ENCODE results near the gene TKTL1.

Gene TKTL1

DNA sequence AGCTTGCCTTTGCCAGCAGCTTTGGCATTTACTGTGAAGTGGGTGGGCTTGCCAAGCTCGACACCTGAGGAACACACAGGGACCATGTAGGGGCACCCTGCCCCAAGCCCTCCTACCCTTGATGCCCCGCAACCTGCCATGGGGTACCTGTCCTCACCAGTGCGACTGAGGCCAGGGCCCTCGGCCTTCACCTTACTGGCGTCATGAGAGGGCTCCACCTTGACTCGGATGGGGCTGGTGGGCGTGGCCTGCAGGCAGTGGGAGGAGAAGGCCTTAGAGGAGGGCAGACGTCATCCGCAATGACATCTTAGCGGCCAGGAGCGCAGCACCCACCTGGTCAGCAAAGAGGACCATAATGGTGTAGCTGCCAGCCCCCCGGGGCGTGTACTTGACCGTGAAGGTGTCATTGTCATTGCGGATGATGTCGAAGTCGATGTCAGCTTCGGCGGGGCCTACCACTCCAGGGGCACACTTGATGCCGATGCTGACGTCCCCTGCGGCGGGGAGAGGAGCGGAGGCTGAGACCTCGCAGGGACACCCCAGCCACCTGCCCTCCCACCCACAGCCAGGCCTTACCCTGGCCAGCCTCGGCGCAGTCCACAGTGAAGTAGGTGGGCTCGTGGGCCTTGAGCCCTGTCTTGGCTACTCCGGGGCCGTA lies 66.6 kb downstream of the TKTL1 start:
- DNase-seq (ENCODE audit: low read depth): no peak

DNA sequence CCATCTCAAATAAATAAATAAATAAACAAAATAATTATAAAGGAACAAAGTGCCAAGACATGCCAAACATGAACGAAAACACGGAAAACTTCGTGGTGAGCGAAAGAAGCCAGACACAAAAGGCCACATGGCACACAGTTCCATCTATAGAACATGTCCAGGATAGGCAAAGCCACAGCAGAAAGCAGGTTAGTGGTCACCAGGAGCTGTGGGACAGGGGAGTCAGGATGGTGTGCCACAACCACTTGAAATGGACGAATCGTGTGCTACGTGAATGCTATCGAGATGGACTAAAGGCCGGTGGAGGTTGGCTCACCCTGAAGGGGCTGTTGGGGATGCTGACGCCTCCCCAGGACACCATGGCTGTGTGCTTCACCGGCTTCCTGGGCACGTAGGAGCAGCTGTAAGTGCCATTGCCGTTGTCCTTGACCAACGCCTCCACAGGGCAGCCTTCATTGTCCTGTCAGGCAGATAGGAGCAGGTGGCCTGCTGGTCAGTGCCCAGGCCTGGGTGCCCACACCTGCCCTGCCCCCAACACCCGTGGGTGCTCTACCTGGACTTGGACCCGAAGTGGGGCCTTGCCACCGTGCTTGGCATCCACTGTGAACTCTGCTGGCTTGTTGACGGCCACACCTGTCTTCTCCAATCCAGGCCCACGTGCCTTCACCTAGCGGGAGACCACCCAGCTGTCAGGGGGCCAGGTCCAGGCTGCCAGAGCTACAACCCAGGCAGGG lies 68.3 kb downstream of the TKTL1 start:
- no peak for DNase-seq (ENCODE audit: low read depth)

DNA sequence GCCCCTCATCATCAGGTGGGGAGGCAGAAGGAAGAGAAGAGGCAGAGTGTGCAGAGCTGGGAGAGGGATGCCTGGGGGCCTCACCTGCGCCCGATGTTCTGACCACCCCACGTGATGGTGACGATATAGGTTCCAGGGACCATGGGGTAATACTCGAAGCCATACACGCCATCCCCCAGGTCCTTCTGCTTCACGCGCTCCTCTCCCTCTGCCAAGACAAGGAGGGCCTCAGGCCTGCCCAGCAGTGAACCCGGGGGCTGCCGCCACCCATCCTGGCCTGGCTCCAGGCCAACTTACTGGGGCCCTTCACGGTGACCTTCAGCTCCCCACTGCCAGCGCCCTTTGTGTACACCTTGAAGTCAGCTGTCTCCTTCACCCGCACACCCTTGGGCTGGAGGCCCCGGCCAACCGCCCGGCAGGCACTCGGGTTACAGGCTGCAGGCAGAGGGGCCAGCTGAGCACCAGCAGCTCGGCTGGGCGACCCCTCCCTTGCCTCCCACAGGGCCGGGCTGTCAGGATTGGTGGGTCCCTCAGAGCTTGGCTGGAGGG lies 69.5 kb downstream of the TKTL1 start:
- DNase-seq (ENCODE audit: low read depth): no peak

DNA sequence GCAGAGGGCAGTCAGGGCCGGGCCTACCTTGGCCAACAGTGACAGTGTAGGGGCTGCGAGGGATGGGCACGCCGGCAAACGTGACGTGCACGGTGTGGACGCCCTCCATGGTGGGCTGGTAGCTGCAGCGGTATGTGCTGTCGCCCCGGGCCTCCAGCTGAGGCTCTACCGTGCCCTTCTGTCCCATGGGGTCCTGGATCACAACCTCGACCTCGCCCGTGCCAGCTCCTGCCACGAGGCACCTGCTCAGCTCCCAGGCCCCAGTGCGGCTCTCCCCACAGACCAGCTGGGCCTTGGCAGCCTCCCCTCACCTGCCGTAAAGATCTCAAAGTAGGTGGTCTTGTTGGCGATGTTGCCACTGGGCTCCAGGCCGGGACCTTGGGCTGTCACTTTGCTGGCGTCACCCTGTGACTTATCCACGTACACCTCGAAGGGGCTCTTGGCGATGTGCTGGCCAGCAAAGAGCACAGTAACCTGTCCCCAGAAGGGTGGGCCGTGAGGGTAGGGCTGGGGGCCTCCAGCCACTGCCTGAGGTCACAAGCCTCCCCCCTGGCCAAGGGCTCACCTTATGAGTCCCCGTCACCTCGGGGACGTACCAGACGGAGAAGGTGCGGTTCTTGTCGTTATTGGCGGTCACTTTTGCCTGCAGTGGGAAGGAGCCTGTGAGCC lies 70.5 kb downstream of the TKTL1 start:
- no peak for DNase-seq (ENCODE audit: low read depth)

DNA sequence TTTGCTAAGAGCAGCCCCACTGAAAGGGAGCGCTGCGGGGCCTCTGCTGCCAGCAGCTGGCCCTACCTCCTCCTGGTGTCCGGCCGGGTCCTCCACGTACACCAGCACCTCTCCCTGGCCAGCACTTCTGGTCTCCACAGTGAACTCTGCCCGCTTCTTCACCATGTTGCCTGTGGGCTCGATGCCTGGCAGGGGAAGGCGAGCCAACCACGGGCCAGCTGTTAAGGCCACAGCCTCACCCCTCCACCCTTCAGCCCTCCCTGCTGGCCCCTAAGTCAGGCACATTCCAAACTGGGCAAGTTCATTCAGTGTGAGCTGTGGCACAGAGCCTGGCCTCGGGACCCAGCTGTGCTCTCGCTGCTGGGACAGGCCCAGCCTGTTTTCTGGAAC lies 71.1 kb downstream of the TKTL1 start:
- no peak for DNase-seq (ENCODE audit: low read depth)

DNA sequence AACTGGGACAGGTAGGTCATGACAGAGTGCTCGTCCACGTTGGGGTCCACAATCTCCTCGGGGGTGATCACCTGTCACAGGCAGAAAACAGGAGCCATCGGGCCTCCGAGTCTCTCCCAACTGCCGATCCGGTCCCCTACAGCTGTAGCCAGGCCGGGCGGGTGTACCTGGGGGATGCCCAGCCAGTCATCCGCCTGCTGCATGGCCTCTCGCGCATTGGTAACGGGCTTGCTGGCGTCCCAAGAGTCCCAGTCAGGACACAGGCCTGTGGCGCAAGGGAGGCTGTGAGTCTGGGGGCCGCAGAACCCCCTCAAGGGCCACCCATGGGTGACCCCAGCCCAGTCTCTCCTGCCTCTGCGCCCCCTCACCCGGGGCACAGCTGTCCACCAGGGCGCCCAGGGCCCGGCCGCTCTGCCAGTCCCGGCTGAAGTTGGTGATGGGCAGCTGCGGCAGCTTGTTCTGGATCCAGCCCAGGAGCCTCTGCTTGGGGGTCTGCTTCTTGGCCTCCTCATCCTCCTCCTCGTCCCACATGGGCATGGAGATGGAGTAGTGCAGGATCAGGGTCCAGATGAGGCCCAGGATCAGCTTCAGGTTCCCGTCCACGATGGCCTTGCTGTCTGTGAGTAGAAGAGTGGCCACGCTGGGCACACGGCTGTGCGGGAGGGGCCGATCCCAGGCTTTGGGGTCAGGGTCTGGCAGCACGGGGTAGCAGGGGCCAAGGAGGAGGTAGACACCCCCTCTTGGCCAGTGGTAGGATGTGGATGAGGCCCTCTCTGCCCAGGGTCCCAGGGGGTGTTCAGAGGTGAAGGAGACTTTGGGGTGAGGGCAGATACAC lies 72.1 kb downstream of the TKTL1 start:
- DNase-seq (ENCODE audit: low read depth): no peak

DNA sequence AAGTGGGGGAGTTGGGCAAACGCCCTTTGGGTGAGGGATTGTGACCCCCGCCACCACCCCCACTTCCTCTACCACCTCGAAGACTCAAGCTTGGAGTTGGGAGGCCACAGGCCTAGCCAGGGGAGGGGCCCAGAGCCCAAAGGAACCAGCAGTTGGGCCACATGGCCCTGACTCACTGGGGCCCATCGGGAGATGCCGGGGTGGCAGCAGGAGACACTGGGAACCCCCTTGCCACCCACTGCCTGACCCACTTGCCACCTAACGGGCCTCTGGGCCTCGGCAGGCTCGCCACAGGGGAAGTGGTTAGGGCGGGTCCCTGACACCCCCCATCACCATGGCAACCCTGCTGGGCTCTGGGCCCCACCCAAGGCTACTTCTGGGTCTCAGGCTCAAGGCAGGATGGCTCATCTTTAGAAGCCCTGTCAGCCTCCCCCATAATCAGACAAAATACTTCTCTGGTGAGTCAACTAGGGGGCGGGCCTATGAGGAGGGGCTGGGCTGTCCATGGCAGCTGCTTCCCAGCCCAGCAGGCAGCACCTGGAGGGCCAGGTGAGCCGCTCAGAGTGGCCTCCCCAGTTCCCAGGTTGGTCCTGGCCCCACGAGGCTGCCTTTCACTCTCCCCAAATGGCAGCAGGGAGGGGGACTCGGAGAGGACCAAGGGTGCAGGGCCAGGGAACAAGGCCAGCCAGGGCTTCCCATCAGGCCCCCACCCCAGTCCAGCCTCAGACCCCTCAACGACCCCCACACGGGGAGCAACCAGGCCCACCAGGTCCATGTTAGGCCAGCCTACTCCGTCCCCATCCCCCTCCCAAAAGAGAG lies 73.2 kb downstream of the TKTL1 start:
- peak; percentile 94 for DNase-seq (ENCODE audit: low read depth)

DNA sequence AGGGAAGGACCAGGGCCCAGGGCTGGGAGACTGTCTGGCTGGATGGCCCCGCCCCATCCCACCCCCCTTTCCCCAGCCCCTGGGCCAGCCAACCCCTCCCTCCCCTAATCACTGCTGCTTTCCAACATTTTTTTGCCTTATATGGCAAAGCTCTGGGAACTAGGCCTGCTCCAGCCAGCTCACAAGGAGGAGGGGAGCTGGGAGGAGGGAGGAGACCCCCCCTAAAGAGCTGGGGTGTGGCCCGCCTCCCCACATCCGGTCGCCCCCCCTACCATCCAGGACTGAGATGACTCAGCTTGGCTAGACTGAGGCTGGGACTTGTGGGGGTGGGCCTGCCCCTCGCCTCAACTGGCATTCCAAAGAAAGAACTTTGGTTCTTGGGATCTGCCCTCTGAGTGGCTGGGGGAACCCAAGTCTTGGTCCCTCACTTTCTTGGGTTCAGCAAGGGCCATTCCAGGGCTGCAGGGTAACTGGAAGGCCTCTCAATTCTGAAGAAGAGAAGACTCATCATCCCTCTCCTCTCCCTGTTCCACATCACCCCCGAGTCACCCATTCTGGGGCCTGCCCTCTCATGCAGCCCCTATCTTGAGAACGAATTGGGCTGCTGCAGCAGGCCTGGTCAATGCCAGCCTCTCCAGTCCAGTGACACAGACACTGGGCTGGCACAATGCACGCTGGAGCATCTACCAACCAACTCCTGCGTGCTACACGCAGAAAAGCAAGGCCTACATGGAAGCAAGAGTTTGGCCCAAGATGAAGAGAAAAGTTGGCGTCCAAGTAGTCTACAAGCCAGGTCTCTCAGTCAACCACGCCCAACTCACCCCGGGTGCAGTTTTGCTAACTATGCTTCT lies 74.1 kb downstream of the TKTL1 start:
- peak; percentile 96 for DNase-seq (ENCODE audit: low read depth)

DNA sequence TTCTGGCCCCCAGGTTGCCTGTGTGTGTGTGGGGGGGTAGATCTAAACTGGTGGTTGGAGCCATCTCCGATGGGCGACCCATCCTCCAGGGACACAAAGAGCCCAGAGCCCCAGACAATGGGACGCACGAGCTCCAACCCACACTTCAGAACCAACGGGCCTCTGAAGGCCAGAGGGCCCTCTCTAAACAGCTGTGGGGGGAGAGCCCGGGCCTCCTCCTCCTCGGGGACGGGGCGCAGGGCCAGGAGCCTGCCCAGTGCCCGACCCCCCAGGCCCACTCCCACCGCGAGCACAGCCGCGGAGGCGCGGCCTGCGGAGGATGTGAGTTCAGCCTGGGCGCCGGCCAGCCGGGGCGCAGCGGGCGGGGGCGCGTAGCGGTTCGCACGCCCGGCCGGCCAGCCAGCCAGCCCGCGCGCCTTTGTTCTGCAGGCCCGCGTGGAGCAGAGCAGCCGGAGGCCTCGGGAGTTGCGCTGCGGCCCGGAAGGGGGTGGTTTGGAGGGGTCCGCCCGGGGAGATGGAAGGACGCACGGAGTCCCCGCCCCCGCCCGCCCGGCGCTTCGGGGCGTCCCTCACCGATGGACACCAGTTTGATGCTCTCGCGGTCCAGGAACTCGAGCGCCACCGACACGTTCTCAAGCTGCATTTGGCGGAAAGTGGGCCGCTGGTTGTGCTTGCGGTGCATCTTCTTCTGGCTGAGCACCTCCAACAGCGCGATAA lies 74.9 kb downstream of the TKTL1 start:
- peak; percentile 22 for DNase-seq (ENCODE audit: low read depth)

DNA sequence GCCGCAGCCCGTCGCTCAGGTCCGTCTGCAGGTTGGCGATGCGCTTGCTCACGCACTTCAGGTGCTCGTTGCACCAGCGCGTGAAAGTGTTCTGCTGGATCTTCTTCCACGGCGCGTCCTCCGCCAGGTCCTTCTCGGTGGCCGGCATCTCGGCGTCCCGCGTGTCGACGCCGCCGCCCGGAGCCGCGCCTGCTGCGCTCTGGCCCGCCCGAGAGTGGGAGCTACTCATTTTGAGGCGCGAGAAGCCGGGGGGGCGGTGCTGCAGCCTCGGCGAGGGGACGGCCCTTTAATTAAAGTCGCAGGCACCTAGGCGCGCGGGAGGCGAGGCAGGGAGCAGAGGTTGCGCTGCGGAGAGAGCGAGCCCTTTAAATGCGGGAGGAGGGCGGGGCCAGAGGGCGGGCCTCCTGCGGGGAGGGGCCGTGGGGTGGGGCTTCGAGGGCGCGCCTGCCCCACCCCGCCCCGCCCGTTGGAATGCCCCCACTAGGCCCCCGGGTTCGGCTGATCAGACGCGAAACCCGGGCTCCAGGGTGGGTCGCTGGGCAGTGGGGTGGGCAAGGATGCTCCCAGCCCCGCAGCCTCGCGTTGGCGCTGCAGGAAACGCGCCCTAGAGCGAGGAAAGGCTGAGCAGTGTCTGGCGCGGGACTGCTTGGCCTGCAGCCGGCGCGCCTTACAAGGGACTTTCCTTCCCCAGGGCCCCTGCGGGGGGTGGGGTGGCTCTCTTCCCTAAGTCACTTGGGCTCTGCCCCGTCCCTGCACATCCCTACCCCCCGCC lies 75.6 kb downstream of the TKTL1 start:
- DNase-seq (ENCODE audit: low read depth): peak; percentile 93

DNA sequence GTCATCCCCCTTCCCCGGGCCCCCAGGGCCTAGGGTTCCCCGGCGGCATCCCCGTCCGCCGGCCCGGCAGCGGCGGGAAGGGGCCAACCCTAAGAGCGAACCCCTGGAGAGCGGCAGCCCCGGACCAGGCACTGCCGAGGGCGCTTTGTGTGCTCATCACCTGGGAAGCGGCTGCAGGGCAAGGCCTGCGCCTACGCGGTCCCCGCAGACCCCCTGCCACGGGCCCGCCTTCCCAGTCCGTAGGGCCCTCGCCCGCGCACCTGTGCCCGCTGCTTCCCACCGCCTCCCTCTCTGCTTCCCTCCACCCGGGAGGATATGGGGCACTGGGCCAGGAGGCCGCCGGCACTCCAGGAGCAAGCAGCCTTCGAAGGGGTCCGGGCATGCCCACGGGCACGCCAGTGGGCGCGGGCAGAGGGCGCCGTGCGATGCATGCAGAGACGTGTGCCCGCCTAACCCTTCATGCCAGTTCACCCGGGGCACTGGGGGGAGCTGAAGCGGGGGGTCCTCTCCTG lies 76.2 kb downstream of the TKTL1 start:
- DNase-seq (ENCODE audit: low read depth): no peak

DNA sequence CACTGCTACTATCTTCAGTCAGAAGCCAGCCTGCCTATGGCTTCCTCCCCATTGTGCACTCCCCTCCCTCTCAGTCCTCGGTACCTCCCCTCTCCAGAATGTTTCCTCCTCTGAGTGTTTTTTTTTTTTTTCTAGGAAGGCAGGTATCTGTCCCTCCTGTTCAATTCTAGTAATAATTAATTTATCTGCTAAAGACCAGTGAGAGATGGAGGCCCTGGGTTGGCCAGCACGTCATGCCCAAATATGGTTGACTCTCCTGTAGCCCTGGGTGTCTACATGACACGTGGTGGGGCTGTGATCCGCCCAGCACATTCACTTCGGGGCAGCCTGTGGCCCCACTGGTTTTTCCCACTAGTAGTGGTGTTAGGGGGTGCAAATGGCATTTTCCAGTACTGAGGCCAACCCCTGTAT lies 77.0 kb downstream of the TKTL1 start:
- no peak for DNase-seq (ENCODE audit: low read depth)

DNA sequence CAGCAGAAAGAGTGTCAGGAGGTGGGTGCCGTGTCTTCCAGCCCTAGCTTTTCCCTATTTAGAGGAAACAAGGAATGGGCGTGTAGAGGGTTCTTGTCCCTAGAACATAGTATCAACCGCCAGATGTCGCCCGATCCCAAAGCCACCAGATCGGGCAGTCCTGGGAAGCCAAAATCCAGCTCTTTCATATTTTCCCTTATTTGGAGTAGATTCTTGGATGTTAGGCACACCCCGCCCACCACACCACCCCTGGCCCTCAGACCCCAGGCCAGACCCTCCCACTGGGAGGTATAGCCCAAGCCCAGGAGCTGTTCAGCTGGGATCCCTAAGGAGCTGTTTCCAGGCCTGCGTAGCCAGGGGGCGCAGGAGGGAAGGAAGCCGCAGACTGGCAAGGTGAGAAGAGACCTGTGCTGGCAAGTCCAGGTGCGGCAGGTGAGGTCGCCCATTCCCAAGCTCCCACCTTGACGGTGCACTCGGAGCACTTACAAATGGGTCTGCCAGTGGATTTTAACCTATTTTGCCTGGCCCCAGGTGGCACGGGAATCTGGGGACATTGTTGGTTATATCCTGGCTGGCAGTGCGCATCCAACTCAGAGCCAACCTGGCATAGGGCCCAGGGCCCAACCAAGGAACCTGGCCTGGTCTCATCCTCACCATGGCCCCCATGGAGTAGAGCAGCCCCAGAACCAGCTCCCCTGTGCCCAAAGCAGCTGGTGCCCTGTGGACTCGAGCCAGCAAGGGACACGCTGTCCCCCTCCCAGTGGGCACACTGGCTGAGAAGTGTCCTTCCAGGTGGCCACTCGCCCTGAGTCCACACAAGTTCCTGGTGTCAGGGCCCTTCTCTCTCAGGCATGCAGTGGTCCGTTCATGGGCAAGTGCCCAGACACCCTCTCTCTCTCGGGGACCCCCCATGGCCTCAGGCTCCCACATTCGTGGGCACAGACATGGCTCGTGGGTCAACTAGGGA lies 78.0 kb downstream of the TKTL1 start:
- peak; percentile 32 for DNase-seq (ENCODE audit: low read depth)

DNA sequence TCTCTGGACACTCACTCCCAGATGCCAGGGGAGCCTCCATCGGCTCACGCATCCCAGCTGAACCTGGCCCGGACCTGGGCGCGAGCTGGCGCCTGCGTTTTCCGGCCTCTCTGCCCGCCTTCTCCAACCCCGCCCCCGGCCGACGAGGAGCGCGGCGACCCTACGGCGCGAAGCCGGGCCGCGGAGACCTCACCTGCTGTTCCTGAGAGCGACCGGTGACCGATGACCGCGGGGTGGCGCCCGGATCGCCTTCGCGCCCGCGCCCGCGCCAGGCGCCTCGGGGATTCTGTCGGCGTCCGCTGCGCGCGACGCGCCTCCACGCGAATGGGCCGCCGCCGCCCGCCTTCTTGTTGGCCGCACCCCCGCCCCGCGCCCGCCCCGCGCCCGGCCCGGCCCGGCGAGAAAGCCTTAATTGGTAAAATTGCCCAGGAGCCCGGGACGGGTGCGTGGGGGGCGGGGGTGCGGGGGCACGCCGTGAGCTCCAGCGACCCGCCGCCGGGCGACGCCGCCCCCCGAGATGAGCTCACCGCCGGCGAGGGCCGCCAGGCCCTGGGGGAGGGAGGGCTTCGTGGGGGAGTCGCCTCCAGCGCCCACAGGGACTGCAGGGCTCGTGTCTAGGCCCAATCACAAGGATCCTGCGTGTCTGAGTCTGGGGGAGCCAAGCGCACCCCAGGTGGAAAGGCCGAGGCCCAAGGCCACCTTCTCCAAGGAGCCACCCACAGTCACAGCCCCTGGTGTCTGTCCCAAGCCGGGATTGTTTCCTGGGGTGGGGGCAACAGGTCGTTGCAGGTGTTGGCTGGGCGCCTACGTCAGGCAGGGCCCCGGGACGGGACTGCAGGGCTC lies 78.9 kb downstream of the TKTL1 start, which contains the start of gene FLNA:
TSS of gene FLNA (minus strand) at position 322 of the 843 bp plus-strand sequence. CDS start 3,389 bp downstream, outside the sequence.
- no peak for DNase-seq (ENCODE audit: low read depth)

DNA sequence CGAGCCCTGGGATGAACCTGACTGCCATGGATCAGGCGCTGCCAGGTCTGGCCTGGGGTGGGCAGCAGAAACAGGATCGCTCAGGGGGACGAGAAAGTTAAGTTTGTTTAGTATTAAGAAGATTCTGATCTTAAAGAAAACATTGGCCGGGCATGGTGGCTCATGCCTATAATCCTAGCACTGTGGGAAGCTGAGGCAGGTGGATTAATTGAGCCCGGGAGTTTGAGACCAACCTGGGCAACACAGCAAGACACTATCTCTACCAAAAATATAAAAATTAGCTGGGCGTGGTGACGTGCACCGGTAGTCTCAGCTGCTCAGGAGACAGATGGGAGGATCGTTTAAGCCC lies 79.5 kb downstream of the TKTL1 start:
- DNase-seq (ENCODE audit: low read depth): no peak

DNA sequence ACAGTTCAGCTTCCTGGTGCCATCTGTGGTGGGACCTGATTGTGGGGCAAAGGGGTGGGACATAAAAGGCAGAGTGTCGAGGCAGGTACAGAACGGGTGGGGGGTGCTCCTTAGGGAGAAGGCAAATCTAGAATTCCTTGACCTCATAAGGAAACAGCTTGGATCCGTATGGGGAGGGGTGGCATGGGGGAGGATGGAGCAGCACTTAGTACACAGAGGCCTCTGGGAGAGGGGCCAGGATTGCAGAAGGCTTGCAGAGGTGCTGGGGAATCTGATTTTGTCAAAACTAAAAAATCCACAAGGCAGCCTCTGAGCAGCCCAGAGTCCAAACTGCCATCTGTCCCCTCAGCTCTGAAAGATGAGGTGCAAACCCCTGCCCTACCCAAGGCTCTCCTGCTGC lies 81.2 kb downstream of the TKTL1 start:
- DNase-seq (ENCODE audit: low read depth): no peak
